Esophagus muscularis mucosa (tissue), 4 donors: ENCODE data around the gene SORCS2. TPM values are rescaled to one million over a fixed set of nuclear protein-coding genes. Genes with fewer than 3 reads are reported as not detected.

Source experiments
- DNase-seq: peaks from one replicate; pipeline ENCODE4 v3.0.0-alpha.2; 2017; ENCODE audit errors: extremely low spot score
- H3K27ac ChIP-seq, 4 donors: fragments of 200-600 bp; sonication (generic); replicated peaks in 1 of 4; 1 replicate in 3 of 4; 2 replicates in 1 of 4; pipeline ENCODE4 v1.5.1; 2016 to 2019; ENCODE audit warnings: mild to moderate bottlenecking in 1 of 4
- H3K27me3 ChIP-seq, 4 donors: fragments of 200-600 bp; sonication (generic); one replicate each; pipeline versions ENCODE4 v1.5.1 to v1.6.0; 2016 to 2019
- H3K36me3 ChIP-seq, 4 donors: fragments of 200-600 bp; sonication (generic); one replicate each; pipeline ENCODE4 v1.5.1; 2016 to 2019
- H3K4me1 ChIP-seq, 4 donors: fragments of 200-600 bp; sonication (generic); one replicate each; pipeline ENCODE4 v1.5.1; 2016 to 2019
- H3K4me3 ChIP-seq, 4 donors: fragments of 200-600 bp; sonication (generic); 1 replicate in 2 of 4; 2 replicates in 2 of 4; pipeline ENCODE4 v1.5.1; 2016 to 2019; ENCODE audit warnings: mild to moderate bottlenecking in 4 of 4, moderate library complexity in 1 of 4
- H3K9me3 ChIP-seq, 4 donors: fragments of 200-600 bp; sonication (generic); 1 replicate in 3 of 4; 2 replicates in 1 of 4; pipeline ENCODE4 v1.5.1; 2016 to 2019
- CTCF ChIP-seq, 3 experiments: fragments of 200-600 bp in 2 of 3; fragments of 450-650 bp in 1 of 3; sonication (generic) in 2 of 3; IDR thresholded peaks; one replicate each; pipeline ENCODE4 v1.5.1; 2017 to 2019; ENCODE audit warnings: antibody characterized with exemption in 3 of 3, mild to moderate bottlenecking in 2 of 3, moderate library complexity in 1 of 3
- EP300 ChIP-seq: sonication (generic); formaldehyde crosslinking; IDR thresholded peaks from one replicate; pipeline ENCODE4 v1.6.1; 2017; ENCODE audit warnings: antibody characterized with exemption
- POLR2A ChIP-seq: fragments of 450-650 bp; IDR thresholded peaks from one replicate; pipeline ENCODE4 v1.6.1; 2017; ENCODE audit warnings: antibody characterized with exemption, moderate library complexity, mild to moderate bottlenecking, low read depth
- POLR2AphosphoS5 ChIP-seq, 2 donors: sonication (generic); formaldehyde crosslinking; IDR thresholded peaks; one replicate each; pipeline ENCODE4 v1.6.1; 2017; ENCODE audit warnings: antibody characterized with exemption in 2 of 2
- WGBS: methylation state at CpG from one replicate; pipeline ENCODE4 v1.1.5; 2018; 5-methylcytosine and 5-hydroxymethylcytosine counted together
- intact Hi-C: fragments of 100-400 bp; cut with DNase I; formaldehyde crosslinking; loops from one replicate; pipeline ENCODE4 v1.15.1; 2023
- total RNA-seq, 4 donors: library from RNA; depleted of rRNA; stranded (reverse); fragments of >200 nt; gene quantifications; one replicate each; pipeline versions ENCODE4 v1.1.0 to v1.2.1, GENCODE V29; 2016

SORCS2 gene
- total RNA-seq, 4 donors from 2014 or later: 3.3 to 10.1 (median 4.3) TPM

DNA sequence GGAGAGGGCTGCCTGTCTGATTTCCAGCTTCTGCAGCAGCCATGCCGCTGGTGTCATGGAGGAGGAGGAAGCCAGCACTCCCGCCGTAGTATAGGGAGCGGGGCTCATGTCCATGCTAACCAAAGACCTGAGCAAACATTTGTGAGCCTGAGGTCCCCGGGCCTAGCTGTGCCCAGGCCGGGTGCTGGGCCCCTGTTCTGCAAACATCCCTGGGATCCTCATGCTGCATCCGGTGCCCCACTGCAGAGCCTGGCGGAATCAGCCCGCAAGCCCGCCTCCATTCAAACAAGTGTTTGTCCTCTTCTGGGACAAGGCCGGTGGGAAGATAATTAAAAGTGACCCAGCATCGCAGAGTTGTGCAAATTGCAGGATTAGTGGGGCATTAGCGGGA is 106.3 kb downstream of the SORCS2 start:
- no peak overlapping the region for H3K4me3 ChIP-seq
- no peak for DNase-seq
- H3K27me3 ChIP-seq: no peaks in the 10 kb centered on the region
- H3K9me3 ChIP-seq: no peaks in the 10 kb centered on the region
- TF ChIP-seq POLR2AphosphoS5 (IDR thresholded peaks at IDR 0.05) (no peak), POLR2A (no peak), CTCF (IDR thresholded peaks at IDR 0.05) (no peak), EP300 (no peak)
- H3K27ac ChIP-seq: no peak overlapping the region
- intact Hi-C loops: loop anchor here (1.0 kb wide), 1 partner anchor 107 kb away; no protein-coding TSS in a partner anchor
- 83% methylated on average over 13 of the region's 13 CpGs for WGBS
- H3K4me1 ChIP-seq: peaks cover 5 to 17% (median 13%) of the 10 kb centered on the region in 4 donors
- no peaks in the 10 kb centered on the region for H3K36me3 ChIP-seq

DNA sequence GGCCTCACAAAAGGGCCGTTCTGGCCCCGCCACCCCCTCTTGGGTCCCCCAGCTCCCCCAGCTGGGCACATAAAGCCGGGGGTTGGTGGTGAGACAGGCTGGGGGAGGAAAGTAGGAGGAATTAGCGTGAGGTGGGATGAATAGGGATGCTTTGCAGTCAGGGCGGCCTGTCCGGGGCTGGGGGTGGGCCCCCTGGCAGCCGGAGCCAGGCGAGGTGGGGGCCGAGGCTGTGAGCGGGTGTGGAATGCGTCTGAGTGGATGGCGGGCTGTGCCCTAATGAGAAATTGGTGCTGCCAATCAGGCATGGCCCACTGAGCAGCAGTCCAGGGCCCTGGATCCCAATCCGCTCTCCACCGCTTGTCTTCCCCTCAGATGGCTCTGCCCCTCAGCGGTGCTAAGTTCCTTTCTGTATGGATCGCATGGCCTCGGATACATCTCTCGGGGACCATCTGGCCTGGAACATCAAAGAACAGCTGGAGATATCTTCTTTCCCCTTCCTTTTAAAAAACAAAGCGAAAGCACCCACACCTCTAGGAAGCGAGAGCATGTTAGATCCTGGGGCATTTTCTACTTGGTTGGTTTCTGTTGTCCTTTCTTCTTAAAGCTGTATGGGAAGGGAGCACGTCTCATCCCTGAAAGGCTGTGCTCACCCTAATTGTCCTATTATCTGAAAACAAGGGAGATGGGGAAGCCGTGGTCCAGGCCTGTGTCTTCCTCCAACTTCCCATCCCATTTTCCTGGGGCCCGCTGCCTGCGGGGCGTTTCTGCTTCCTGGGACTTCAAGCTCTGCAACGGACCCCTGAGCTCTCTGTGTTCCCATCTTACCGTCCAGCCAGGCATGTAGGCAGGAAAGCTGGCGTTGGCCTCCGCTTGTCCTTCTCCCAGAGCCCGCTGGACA is 106.9 kb downstream of the SORCS2 start:
- Histone ChIP-seq H3K27me3 (no peaks in the 10 kb centered on the region), H3K4me3 (no peak overlapping the region), H3K9me3 (no peaks in the 10 kb centered on the region), H3K36me3 (no peaks in the 10 kb centered on the region), H3K27ac (no peak overlapping the region), H3K4me1 (peaks cover 5 to 17% (median 13%) of the 10 kb centered on the region in 4 donors)
- intact Hi-C loops: no loop called here
- 80% methylated on average over 30 of the region's 30 CpGs for WGBS
- DNase-seq: no peak
- no peak for TF ChIP-seq CTCF (IDR thresholded peaks at IDR 0.05)
- TF ChIP-seq POLR2AphosphoS5 (IDR thresholded peaks at IDR 0.05): no peak
- no peak for TF ChIP-seq POLR2A
- TF ChIP-seq EP300: no peak

DNA sequence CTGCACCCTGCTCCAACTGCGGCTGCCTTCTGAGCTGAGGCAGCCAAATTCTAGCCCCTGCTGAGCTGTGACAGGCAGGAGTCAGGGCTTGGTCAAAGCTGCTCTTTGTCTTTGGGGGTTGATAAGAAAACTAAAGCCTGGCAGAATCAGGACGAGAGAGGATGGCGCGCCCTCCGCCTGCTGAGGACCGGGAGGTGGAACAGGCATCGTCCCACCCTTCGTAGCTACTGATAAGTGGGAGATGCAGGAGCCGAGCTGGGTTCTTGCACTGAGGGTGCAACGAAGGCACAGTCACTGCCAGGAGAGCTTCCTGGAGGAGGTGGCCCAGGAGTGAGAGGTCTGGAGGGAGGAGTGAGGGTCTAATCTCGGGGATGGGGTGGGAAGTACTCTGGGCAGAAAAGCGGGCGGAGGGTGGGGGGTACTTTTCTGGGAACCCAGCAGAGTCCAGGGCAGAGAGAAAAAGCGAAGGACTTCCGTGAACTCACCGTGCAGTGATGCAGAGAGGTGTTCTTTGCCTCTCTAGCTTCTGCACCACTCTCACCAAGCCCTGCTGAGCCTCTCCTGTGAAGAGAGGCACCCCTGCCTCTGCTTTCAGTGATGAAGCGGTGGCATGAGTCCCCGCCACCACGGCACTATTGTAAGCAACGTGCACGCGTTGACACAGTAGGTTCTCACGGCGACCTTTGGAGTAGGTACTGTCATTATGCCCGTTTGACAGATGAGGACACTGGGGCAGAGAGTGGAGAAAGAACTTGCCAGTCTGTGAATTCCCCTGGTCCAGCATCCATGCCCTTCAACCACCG is 107.8 kb downstream of the SORCS2 start:
- TF ChIP-seq POLR2A (no peak), EP300 (no peak), POLR2AphosphoS5 (IDR thresholded peaks at IDR 0.05) (no peak), CTCF (IDR thresholded peaks at IDR 0.05) (no peak)
- H3K4me3 ChIP-seq: no peak overlapping the region
- H3K36me3 ChIP-seq: no peaks in the 10 kb centered on the region
- peaks cover 5 to 16% (median 12%) of the 10 kb centered on the region in 4 donors for H3K4me1 ChIP-seq
- DNase-seq: no peak
- H3K9me3 ChIP-seq: no peaks in the 10 kb centered on the region
- 90% methylated on average over 26 of the region's 26 CpGs for WGBS
- no peak overlapping the region for H3K27ac ChIP-seq
- intact Hi-C loops: no loop called here
- no peaks in the 10 kb centered on the region for H3K27me3 ChIP-seq

GRCh38 chr4:7300711-7301095 is 108.4 kb downstream of the SORCS2 start:
- TF ChIP-seq CTCF (IDR thresholded peaks at IDR 0.05) (no peak), EP300 (no peak), POLR2A (no peak), POLR2AphosphoS5 (IDR thresholded peaks at IDR 0.05) (no peak)
- no peaks in the 10 kb centered on the region for H3K36me3 ChIP-seq
- DNase-seq: no peak
- H3K4me3 ChIP-seq: no peak overlapping the region
- WGBS: 83% methylated on average over 6 of the region's 8 CpGs
- intact Hi-C loops: no loop called here
- H3K4me1 ChIP-seq: peaks cover 0 to 10% (median 6%) of the 10 kb centered on the region in 4 donors
- no peaks in the 10 kb centered on the region for H3K27me3 ChIP-seq
- no peak overlapping the region for H3K27ac ChIP-seq
- no peaks in the 10 kb centered on the region for H3K9me3 ChIP-seq
